DMS53 treated with DMSO at 0.1 percent for 48 hours (cell line): Measurements from ENCODE around the gene COMMD1.
"Not testable (repeated sequence)": the region's sequence is repeated elsewhere in the genome, so short reads cannot be mapped to it uniquely, and the experiment has no call there.

Experiments used
- DNase-seq: peaks from one replicate; lab custom pipeline; 2025; ENCODE audit not compliant: unreplicated experiment; lab: John Stamatoyannopoulos, UW

The COMMD1 gene

DNA sequence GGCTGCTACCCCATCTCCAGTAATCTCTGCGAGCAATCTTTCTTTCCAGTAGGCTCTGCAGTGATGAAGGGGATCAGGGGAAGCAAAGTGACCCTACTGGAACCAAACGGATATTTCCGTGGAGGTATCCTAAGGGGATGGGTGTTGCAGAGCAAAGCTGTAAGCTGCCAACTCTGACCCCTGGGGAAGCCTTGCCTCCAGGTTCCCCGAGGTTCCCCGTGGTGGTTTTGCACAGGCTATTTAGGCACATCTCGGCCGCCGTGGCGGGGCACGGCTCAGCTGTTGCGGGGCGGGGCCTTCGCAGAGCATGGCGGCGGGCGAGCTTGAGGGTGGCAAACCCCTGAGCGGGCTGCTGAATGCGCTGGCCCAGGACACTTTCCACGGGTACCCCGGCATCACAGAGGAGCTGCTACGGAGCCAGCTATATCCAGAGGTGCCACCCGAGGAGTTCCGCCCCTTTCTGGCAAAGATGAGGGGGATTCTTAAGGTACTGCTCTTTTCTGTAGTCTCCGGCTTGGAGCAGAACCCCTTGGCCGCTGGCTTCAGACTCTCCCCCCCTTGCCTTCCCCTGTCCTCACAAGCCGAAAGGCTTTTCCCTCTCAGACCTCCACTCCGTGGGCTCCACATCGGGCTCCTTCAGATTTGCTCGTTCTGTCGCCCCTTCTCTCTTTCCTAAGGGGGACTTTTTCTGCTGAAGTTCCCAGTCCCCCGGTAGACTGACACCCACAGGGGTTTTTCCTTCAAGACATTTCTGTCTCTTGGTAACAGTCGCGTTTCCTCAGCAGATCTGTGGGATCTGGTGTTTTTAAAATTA, at the start of gene COMMD1:
COMMD1 (plus strand) TSS at position 303 of the 814 bp plus-strand sequence; CDS start at position 308, 5 bp downstream.
- DNase-seq: peak; percentile 72

DNA sequence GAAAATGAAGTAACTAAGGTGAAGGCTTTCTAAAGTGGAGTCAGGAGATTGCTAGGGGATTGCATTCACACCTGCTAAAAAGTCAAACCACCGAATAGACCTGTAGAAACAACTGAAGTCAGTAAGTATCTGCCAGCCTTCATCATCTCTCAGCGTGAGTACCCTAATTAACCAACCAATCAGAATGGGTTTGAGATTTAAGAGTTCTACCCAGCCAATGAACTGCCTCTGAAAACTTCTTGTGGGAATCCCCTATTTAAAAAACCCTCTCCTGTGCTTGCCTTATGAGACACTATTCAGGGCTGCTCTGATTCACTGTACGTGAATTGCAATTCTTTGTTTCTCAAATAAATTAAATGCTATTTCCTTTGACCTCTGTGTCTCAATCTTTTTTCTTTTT, 48.2 kb upstream of the COMMD1 start:
- no peak for DNase-seq

GRCh38 chr2:61862085-61862484, 43.4 kb upstream of the COMMD1 start:
- no peak for DNase-seq

GRCh38 chr2:61866482-61867089, 38.9 kb upstream of the COMMD1 start:
- DNase-seq: not testable (repeated sequence)

GRCh38 chr2:61876400-61876799, 29.1 kb upstream of the COMMD1 start:
- no peak for DNase-seq

GRCh38 chr2:61877571-61878245, 27.8 kb upstream of the COMMD1 start:
- no peak for DNase-seq

GRCh38 chr2:61878761-61879160, 26.7 kb upstream of the COMMD1 start:
- DNase-seq: no peak

GRCh38 chr2:61879351-61879750, 26.1 kb upstream of the COMMD1 start:
- not testable (repeated sequence) for DNase-seq

- DNase-seq: no peak
Observed at GRCh38 chr2:61882850-61883249, 22.6 kb upstream of the COMMD1 start.

- no peak for DNase-seq
Observed at GRCh38 chr2:61885896-61886603, 19.4 kb upstream of the COMMD1 start.

- no peak for DNase-seq
Observed at GRCh38 chr2:61887717-61888266, 17.7 kb upstream of the COMMD1 start.

DNA sequence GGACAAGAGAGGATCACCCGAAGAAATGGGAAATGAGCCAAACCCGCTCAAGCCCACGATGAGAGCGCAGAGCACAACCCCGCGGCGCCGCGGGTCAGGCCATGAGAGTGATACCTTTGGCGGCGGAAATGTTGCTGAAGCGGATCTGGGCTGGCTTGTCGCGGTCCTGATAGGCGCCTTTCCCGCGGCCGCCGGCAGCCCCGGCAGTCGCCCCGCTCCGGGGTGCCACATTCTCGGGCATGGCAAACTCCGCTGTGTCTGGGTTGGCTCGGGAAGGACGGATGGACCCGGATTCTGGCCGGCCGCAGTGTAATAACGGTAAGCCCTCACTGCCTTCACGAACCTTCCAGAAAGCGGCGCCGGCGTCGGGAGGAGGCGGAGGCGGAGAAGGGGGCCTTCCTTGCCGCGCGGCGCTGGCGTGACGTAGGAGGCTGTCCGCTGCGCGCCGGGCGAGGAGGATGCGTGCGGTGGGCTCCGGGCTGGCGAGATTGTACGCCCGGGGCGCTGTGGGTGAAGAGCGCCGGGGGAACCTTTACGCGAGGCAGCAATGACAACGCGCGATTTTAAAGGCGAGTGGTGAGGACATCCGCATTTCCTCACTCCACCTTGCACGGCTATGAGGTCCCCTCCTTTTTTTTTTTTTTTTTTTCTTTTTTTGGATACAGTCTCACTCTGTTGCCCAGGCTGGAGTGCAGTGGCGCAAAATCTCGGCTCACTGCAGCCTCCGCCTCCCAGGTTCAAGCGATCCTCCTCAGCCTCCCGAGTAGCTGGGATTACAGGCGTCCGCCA, 17.0 kb upstream of the COMMD1 start, which contains the start of gene CCT4:
CCT4 (minus strand) TSS at position 390 of the 789 bp plus-strand sequence; CDS start at position 241, 149 bp downstream.
- peak; percentile 62 for DNase-seq

DNA sequence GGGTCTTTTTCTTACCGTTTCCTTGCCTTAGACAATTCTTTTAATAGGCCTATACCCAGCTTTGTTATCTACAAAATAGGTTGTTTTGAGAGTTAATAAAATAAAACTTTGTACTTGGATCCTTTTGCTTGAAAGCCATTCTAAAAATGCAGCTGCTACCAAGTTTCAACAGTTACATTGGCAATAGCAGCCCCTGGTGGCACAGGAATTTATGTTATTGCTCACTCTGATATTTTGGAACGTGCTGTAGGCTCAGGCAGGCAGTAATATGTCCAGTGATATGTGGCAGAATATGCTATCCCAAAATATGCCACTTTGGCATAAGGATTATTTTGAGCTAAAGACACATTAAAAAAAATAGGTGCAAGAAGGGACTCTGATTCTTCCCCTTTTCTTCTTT, 6.7 kb upstream of the COMMD1 start:
- DNase-seq: no peak

GRCh38 chr2:61900281-61900680, 5.2 kb upstream of the COMMD1 start:
- DNase-seq: no peak

DNA sequence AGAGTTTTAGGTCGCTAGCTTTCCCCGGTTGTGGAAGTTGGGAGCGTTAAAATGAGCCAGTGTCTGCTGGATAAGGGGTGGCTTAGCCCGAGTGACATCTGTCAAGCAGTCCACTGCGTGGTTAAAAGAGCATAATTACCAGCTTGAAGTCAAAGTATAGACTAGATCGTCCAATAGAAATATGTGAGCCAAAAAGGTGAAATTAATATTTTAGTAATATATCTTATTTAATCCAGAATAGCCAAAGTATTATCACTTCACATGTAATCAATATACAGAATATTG, 654 bp downstream of the COMMD1 start:
- DNase-seq: no peak

GRCh38 chr2:61909116-61909515, 3.6 kb downstream of the COMMD1 start:
- DNase-seq: no peak

GRCh38 chr2:61910603-61911002, 5.1 kb downstream of the COMMD1 start:
- no peak for DNase-seq

DNA sequence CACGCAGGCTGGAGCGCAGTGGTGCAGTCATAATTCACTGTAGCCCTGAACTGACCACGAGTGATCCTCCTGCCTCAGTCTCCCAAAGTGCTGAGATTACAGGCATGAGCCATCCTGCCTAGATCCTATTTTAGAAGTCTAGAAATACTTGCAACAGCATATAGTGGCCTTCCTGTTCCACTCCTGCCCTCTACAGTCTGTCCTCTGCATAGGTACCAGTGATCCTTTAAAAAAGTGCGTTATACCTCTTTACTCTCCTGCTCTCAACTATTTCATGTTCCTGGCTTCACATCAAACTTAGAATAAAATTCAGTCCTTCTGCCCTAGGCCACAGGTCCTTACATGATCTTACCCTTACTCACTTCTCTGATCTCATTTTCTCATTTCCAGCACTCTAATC, 6.0 kb downstream of the COMMD1 start:
- DNase-seq: no peak

GRCh38 chr2:61914794-61915193, 9.3 kb downstream of the COMMD1 start:
- DNase-seq: not testable (repeated sequence)

DNA sequence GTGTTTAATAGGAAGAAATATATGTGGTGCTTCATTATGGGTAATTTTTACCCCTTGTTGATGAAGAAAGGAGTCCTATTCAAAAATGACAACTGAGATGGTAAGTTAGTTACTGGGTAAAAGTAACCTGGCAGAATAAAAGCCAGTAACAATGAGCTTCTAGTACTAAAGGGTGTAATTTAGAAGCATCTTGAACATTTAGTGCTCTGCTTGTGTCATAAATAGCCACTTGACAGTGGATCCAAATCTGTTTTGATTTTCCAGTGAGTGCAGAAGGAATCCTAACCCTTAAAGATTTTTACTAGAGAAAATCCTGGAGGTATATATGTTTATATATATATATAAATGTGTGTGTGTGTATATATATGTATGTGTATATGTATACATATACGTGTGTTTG, 15.1 kb downstream of the COMMD1 start:
- DNase-seq: no peak
